Measurements from ENCODE around the gene ZC2HC1C.
"Not testable (repeated sequence)": the region's sequence is repeated elsewhere in the genome, so short reads cannot be mapped to it uniquely, and the experiment has no call there.

ZC2HC1C gene

GRCh38 chr14:75059642-75060041, 9.8 kb upstream of the ZC2HC1C start:
- DNase-seq: no peak

DNA sequence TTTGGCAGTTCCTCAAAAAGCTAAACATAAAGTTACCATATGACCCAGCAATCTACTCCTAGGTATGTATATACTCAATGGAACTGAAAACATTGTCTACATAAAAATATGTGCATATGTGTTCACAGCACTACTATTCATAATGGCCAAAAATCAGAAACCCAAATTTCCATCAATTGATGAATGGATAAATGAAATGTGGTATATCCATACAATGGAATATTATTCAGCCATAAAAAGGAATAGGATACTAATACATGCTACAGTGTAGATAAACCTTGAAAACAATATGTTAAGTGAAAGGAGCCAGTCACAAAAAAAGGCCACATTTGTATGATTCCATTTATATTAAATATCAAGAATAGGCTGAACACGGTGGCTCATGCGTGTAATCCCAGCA, 9.0 kb upstream of the ZC2HC1C start:
- DNase-seq: no peak

GRCh38 chr14:75063013-75063412, 6.4 kb upstream of the ZC2HC1C start:
- no peak for DNase-seq

GRCh38 chr14:75063491-75064204, 5.8 kb upstream of the ZC2HC1C start, which contains the start of gene ACYP1:
TSS of gene ACYP1 (minus strand) at chr14:75064024. CDS start at chr14:75063553, 471 bp downstream.
- DNase-seq: peak; percentile 82

DNA sequence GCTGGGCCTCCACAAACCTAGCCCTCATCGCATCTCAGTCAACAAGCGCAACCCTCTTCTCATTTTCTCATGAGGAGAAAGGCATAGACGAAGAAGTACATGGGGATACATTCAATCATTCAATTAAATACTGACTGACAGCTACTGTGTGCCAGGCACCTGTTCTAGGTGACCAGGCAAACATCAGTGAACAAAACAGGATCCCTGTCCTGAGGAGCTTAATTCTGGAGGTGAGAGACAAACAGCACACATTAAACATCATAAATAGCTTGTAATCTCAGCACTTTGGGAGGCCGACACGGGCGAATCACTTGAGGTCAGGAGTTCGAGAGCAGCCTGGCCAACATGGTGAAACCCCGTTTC, 5.3 kb upstream of the ZC2HC1C start:
- DNase-seq: no peak

DNA sequence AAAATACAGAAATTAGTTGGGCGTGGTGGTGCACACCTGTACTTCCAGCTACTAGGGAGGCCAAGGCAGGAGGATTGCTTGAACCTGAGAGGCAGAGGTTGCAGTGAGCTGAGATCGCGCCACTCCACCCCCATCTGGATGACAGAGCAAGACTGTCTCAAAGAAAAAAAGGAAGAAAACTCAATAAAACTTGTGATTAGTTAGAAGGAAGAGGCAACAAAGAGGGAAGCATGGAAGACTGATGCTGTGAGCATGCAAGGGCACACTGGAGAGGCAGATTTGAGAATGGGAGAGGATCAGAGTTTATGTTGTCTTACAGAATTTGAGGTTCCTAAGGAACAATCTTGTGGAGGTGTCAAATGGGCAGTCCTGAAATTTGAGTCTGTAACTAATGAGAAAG, 2.8 kb upstream of the ZC2HC1C start:
- no peak for DNase-seq

GRCh38 chr14:75067212-75067611, 2.2 kb upstream of the ZC2HC1C start:
- no peak for DNase-seq

- DNase-seq: not testable (repeated sequence)
Observed at GRCh38 chr14:75067765-75068164, 1.7 kb upstream of the ZC2HC1C start.

DNA sequence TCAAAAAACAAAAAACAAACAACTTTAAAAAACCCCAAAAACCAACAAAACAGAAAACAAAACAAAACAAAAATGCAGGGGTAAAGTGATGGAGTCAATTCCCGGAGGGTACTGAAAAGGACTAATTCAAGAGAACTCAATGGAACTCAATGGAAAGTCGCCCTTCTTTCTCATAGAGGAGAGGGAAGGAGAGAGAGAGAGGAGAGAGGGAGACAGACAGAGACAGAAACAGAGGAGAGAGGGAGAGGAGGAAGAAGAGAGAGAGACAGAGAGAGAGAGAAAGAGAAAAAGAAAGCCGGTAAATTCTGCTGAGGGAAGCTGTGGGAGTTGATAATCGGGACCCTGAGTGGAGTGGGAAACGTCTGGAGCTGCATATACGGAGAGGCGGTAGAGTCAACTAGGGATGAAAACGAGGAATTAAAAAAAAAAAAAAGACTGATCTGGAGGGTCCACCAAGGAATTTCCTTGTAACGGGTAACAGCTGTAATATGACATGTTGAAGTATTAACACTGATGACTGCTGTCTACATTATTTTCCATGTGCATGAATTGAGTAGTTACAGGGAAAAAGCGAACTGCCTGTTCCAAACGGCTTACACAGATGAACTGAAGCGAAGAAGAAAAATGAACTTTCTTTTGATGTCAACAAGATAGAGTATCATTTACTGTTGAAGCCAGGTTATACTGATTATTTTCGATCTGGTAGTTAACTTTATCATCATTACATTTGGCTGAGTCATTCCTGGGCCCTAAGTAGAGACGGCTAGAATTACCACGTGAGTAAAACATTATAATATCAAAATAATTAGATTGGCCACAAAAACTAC, 934 bp upstream of the ZC2HC1C start:
- no peak for DNase-seq

DNA sequence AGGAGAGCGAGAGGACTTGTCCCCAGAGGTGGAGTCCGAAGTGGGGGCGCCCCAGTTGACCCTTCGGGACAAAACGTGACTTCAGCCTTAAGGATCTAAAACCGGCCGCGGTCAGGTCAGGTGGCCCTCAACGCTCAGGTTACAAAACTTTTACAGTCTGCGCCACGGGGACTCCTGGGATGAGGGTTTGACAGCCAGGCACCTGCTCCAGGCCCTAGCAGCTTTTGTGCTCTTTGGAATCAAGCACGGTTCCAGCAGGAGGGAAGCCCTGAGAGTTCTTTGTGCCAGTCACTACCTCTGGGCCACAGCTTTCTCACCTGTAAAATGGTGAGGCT, 337 bp downstream of the ZC2HC1C start:
- DNase-seq: no peak

DNA sequence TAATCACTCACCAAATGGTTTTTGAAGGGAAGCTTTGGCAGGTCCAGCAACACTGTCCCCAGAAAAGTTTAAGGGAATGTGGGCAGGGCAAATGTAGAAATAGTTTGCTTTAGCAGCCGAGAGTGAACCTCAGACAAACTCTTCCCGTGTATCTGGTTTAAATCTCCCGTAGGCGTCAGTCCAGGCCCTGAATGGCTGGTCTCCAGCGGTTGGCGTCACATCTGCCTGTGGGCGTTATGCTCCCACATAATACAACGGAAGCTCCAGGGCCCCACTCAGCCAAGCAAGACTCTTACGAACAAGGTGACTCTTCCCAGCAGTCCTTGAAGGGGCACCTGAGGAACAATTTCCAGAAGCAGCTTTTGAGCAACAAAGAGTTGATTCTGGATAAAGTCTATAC, 942 bp downstream of the ZC2HC1C start:
- no peak for DNase-seq

- no peak for DNase-seq
Observed at GRCh38 chr14:75077794-75078193, 8.4 kb downstream of the ZC2HC1C start.

- DNase-seq: no peak
Observed at GRCh38 chr14:75079521-75079920, 10.1 kb downstream of the ZC2HC1C start.

GRCh38 chr14:75081660-75082229, 12.3 kb downstream of the ZC2HC1C start:
- DNase-seq: no peak

GRCh38 chr14:75083271-75083670, 13.8 kb downstream of the ZC2HC1C start:
- no peak for DNase-seq

DNA sequence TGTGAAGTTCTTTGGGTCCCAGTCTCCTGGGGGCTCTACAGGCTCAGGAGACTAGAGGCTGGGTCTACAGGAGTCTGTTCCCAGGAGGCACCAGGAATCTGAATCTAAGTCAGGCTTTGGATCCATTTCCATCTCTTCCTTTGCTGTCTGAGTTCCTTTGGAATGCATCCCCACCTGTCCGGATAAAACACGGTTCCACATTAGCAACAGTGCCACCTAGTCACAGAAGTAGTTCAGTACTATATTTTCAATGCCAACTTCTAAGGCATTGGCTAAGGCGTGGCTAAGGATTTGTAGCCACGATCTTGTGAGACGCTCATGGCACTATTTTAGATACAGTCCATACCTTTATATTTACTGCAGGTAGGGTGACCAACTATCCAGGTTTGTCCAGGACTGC, 15.1 kb downstream of the ZC2HC1C start:
- DNase-seq: no peak

DNA sequence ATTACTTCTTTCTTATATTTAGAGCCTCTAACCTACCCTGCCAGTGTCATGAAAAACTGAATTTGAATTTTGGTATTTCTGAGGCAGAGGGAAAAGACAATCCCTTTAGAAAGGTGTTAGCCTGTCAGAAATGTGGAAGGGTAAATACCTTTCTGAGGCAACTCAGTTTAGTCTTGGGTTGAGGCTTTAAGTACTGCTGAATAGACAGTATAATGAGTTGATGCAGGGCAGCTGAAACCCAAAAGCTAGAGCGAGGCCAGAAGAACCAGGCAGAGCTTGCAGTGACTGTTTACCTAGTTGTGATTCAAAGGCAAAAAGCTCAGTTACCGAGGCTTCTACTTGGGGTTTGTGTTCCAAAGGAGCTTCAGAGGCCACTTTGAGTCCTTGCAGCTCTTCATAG, 18.7 kb downstream of the ZC2HC1C start:
- DNase-seq: no peak

DNA sequence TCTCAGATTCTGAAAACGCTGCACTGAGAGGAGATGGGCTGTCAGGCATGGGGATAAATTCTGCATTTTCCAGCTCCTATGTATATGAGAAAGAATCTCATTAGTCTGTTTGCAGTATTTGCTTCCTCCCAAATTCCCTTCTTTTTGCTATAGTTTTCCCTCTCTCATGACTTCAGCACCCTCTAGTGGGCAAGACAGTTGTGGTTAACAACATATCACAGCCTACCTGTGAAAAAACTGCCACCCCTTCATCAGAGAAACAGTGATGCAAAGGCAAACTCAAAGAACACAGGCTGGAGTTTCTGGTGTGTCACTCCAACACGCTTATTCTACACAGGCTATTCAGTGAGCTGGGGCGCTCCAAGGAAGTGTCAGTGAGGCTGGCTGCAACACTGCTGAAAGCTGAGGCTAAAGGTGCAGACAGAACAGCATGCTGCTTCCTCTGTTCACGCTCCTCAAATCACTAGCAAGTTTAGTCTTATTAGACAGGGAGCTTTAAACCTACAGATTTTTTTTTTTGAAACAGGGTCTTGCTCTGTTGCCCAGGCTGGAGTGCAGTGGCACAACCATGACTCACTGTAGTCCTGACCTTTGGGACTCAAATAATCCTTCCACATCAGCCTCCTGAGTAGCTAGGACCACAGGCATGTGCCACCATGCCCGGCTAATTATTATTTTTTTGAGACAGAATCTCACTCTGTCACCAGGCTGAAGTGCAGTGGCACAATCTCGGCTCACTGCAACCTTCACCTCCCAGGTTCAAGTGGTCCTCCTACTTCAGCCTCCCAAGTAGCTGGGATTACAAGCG, 19.3 kb downstream of the ZC2HC1C start:
- DNase-seq: peak; percentile 30

DNA sequence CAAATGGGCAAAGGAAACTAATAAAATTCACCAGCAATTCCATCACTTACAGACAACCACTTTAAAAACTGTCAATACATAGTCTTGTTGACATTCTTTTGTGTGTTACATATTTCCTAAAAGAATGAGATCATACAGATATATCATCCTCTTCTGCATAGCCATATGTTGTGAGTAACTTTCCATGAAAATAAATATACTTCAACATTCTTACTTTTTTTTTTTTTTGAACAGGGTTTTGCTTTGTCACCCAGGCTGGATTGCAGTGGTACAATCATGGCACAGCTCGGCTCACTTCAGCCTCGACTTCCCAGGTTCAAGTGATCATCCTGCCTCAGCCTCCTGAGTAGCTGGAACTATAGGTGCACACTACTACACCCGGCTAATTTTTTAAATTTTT, 20.9 kb downstream of the ZC2HC1C start:
- no peak for DNase-seq

- DNase-seq: no peak
Observed at GRCh38 chr14:75091251-75091650, 21.8 kb downstream of the ZC2HC1C start.

- no peak for DNase-seq
Observed at GRCh38 chr14:75092698-75093097, 23.3 kb downstream of the ZC2HC1C start.

DNA sequence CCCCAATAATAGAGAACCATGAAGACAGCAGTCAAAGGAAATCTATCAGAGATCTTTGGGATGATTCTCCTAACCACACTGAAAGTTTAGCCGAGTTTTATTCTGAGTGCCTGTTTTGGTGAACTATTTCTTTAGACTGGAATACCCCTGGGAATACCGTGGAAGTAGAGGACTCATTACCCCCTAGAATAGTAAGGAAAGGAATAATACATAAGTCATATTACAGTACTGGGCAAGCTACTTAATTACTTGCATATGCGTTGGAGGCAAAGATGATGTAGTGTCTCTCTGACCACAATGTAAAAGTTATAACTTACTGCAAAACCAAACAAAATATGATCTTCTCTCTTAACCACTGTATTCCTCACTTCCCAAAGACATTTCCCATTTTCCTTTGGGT, 25.5 kb downstream of the ZC2HC1C start:
- DNase-seq: no peak

GRCh38 chr14:75095690-75096089, 26.2 kb downstream of the ZC2HC1C start:
- DNase-seq: no peak
